A673 (cell line): ENCODE measurements around the gene KANSL3.

ENCODE experiments used
- EZH2 ChIP-seq: fragments of 200-600 bp; sonication (generic); IDR thresholded peaks from 2 replicates; pipeline ENCODE4 v1.6.1; 2017; ENCODE audit warnings: borderline replicate concordance, low read depth, mild to moderate bottlenecking, mixed read lengths, antibody characterized with exemption, low read length; ENCODE audit not compliant: poor library complexity, severe bottlenecking
- TF ChIP-seq, protein P1 (sequence below): fragments of 300-800, 200-600 bp; sonication (generic); conservative IDR thresholded peaks from 2 replicates; pipeline ENCODE4 v1.5.1; 2017; ENCODE audit warnings: low read depth, mild to moderate bottlenecking, antibody characterized with exemption, low read length, moderate library complexity, mixed read lengths

DNA sequence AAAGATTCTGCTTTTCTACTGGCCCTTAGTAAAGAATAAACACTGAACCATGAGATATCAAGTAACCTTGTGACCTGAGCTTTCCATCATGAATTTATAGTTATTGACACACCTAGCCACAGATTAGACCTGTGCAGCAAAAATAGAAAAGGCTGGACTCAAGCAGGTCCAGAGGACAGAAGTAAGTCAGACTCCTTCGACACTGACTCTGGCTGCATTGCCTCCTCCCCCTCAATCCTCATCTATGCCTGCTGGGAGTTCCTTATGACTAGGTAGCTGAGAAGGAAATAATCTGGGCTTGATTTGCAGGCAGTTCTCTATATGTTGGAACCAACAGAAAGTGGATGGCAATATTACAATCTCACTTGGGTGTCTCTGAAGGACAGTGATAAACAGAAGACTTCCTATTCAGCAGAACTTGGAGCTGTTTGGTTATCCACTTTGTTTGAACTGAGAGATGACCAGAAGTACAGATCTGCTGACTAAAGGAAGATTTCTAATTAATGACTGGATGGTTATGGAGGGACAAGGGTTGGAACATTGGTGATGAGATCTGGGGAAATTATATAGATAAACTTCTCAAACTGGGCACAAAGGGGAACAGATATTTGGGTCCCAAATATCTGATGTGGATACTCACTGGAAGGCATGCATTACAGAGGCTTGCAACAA lies 62.2 kb downstream of the KANSL3 start:
- TF ChIP-seq, protein P1, sequence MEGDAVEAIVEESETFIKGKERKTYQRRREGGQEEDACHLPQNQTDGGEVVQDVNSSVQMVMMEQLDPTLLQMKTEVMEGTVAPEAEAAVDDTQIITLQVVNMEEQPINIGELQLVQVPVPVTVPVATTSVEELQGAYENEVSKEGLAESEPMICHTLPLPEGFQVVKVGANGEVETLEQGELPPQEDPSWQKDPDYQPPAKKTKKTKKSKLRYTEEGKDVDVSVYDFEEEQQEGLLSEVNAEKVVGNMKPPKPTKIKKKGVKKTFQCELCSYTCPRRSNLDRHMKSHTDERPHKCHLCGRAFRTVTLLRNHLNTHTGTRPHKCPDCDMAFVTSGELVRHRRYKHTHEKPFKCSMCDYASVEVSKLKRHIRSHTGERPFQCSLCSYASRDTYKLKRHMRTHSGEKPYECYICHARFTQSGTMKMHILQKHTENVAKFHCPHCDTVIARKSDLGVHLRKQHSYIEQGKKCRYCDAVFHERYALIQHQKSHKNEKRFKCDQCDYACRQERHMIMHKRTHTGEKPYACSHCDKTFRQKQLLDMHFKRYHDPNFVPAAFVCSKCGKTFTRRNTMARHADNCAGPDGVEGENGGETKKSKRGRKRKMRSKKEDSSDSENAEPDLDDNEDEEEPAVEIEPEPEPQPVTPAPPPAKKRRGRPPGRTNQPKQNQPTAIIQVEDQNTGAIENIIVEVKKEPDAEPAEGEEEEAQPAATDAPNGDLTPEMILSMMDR: no peak
- TF ChIP-seq EZH2: no peak
